Measurements from ENCODE around the gene RCOR1.
"Not testable (repeated sequence)": the region's sequence is repeated elsewhere in the genome, so short reads cannot be mapped to it uniquely, and the experiment has no call there.

RCOR1 gene

GRCh38 chr14:102754370-102755262 lies 162.2 kb downstream of the RCOR1 start:
- no peak for DNase-seq

- DNase-seq: no peak
Observed at GRCh38 chr14:102757646-102758045, 165.2 kb downstream of the RCOR1 start.

GRCh38 chr14:102758087-102758486 lies 165.6 kb downstream of the RCOR1 start:
- DNase-seq: no peak

- DNase-seq: no peak
Observed at GRCh38 chr14:102759456-102760187, 167.2 kb downstream of the RCOR1 start.

GRCh38 chr14:102760496-102761193 lies 168.2 kb downstream of the RCOR1 start:
- no peak for DNase-seq

DNA sequence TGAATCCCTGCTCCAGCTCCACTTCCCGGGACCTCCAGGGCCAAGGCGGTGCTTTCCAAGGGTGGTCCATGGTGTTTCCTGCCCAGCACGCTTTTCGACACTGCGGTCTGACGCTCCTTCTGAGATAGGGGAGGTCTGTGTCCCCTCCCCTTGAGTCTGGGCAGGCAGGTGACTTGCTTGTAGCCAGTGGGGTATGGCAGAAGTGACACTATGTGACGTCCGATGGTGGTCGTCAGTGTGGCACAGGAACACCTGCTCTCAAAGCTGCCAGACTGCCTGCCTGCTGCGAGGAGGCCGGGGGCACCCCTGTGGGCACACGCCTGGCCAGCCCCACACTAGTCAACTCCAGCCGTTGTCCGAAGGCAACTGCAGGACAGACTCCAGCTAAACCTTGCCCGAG lies 168.8 kb downstream of the RCOR1 start:
- no peak for DNase-seq

DNA sequence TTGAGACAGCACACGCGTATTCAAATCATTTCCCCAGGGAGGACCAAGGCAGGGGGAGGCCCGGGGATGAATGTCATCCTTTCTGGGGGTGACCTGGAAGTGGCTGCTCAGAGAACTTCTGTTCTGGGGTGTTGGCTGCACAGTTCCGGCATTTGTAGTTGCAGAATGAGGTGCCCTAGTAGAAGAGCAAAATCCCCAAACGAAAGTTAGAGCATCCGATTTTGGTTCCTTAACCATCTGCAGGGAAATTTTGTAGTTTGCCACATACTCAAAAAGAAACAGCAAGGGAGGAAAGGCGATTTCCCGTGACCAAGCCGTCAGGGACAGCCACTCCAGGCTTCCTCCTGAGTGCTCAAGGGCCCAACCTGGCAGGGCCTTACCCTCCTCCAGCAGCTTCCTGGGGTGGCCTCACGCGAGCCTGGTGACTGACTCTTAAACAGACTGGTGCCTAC lies 171.8 kb downstream of the RCOR1 start:
- peak in 1 of 2 experiments; percentile 40 for DNase-seq

DNA sequence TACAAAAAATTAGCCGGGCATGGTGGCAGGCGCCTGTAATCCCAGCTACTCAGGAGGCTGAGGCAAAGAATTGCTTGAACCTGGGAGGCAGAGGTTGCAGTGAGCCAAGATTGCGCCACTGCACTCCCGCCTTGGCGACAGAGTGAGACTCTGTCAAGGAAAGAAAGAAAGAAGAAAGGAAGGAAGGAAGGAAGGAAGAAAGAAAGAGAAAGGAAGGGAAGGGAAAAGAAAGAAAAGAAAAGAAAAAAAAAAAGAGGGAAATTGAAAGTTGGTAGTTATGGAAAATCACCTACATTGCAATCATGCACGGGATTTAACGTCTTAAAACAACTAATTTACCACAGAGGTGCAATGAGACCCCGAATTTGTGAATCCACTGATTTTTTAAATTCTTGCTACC lies 173.3 kb downstream of the RCOR1 start:
- DNase-seq: not testable (repeated sequence)

- DNase-seq: no peak
Observed at GRCh38 chr14:102768223-102769048, 176.0 kb downstream of the RCOR1 start.

GRCh38 chr14:102769049-102769327 lies 176.5 kb downstream of the RCOR1 start:
- no peak for DNase-seq

DNA sequence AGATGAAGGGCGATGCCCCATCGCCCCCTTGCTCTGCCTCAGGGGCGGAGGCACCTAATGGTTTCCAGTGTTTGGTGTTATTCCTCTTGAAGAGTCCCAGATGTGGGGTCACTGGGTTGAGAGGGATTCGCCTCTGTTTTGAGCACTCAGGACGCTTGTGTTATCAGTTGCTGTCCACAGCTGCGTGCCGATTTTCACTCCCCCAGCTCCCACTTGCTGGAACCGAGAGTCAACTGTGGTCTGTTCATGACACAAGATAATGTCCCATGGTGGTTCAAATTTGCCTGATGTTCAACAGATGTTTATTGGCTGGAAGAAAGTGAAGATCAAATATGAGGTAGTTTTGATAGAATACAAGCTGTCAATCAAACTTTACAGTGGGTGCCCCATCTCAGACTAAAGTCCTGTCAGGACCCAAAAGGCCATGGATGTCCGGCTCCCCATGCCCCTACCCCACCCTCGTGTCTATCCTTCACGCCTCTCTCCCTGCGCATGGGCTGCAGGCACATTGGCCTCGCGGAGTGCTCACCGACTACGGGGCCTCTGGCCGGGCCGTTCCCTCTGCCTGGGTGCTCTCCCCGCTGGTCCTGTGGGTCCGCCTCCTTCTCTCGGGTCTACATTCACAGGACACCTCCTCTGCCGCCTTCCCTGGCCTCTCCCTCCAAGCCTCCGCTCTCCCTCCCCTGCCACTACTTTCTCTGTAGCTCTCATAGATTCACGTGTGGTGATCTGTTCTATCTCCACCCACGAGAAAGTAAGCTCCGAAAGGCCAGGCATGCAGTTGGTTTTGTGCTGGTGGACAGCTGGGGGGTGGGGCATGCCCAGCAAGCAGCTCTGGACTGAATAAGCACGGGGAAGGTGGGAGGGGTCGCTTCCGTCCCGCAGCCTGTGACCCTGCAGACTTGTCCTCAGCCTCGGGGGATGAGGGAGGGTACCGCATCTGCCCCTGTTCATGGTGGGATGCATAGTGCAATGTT lies 178.0 kb downstream of the RCOR1 start:
- no peak for DNase-seq

GRCh38 chr14:102771144-102771543 lies 178.7 kb downstream of the RCOR1 start:
- no peak for DNase-seq

DNA sequence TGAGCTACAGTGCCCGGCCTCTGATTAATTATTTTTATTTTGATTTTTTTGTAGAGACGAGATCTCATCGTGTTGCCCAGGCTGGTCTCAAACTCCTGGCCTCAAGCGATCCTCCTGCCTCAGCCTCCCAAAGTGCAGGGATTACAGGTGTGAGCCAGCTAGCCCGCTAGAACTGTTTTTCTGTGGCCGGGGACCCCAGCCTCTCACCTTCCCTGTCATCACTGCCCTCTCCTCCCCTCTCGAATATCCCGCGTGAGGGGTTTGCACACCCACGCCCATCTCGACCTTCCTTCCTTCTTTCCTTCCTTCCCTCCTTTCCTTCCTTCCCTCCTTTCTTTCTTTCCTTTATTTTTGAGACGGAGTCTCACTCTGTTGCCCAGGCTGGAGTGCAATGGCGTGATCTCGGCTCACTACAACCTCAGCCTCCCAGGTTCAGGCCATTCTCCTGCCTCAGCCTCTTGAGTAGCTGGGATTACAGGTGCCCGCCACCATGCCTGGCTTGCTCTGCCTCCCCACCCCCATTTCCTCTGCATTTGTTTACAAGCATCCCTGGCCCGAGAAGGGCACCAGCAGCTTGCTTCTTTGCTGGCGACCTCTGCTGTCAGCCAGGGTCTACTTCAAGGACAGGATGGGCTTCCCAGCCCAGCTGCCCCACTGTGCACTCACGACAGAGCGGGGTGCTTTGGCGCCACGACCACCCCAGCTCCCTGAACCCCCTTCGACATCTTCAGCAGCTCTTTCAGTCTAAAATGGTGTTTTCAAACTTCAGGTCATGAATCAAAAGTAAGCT lies 180.5 kb downstream of the RCOR1 start:
- peak in 1 of 2 experiments; percentile 69 for DNase-seq

- peak; percentile 37 to 77 for DNase-seq
Observed at GRCh38 chr14:102774391-102775153, 182.1 kb downstream of the RCOR1 start.

DNA sequence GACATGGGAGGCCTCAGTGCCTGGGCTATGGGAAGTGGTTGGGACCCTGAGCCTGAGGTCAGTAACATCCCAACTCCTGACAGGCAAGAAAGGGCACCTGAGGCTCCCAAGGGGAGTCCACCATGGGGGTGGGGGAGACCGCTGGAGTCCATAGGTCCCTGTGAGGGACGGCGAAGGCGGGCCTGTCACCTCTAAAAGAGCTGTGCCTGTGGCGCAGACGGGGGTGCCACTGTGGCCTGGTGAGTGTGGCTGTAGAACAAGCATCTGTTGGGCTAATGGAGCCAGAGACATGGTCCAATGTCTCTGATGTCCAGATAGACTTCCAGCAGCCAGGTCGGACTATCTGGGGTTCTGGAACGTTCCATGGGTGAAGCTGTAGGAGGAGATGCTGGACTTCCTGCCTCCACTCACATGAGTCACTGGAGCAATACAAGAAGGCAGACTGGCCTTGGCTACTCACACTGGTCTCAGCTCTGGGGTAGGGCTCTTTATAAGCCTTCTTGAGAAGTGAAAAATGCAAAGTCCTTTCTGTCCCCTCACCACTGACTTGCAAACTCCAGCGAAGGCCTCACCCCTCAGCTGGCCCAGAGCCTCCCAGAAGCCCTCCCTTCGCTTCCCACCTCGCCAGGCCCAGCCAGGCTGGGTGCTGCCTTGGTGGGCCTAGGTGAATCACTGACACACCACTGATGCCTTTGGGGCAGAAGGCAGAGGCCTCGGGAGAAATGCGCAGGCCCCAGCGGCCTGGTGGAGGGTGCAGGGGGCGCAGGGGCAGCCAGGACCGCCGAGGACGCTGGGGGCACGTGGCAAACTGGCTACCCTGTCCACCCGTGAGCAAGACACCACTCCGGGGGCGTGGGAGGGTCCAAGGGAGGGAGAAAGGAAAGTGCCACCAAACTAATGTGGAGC lies 183.7 kb downstream of the RCOR1 start:
- DNase-seq: peak in 1 of 2 experiments; percentile 18

GRCh38 chr14:102776761-102777710 lies 184.6 kb downstream of the RCOR1 start, which contains the start of gene TRAF3:
Gene TRAF3 (plus strand): TSS chr14:102777449. CDS start chr14:102870202, 92,753 bp downstream.
- DNase-seq: peak in 1 of 2 experiments; percentile 73

- DNase-seq: peak in 1 of 2 experiments; percentile 42
Observed at GRCh38 chr14:102777711-102778337, 185.4 kb downstream of the RCOR1 start.

Measured in NCI-H526 (cell line).